Measurements from ENCODE around the gene LRMDA.

LRMDA gene

GRCh38 chr10:76318211-76318610 lies 886.8 kb downstream of the LRMDA start:
- ChIA-PET CTCF (no interaction called here), POLR2A (no interaction called here)
- no peak for DNase-seq (ENCODE audit: extremely low spot score)
- no peak for TF ChIP-seq CTCF (IDR thresholded peaks at IDR 0.05; ENCODE audit: control extremely low read depth, extremely low read depth, low read depth, missing control alignments)

- POLR2A ChIA-PET = no interaction called here
- DNase-seq (ENCODE audit: extremely low spot score) = no peak
- CTCF ChIA-PET = no interaction called here
- TF ChIP-seq CTCF (IDR thresholded peaks at IDR 0.05; ENCODE audit: control extremely low read depth, extremely low read depth, low read depth, missing control alignments) = no peak
These were observed 888.2 kb downstream of the LRMDA start for GRCh38 chr10:76319661-76320060.

GRCh38 chr10:76324283-76324682 lies 892.9 kb downstream of the LRMDA start:
- TF ChIP-seq CTCF (IDR thresholded peaks at IDR 0.05; ENCODE audit: control extremely low read depth, extremely low read depth, low read depth, missing control alignments) = no peak
- CTCF ChIA-PET = interaction anchor here (1.8 kb wide), 1 partner anchor 10 kb away, joined by 5 read pairs; no protein-coding TSS in a partner anchor

GRCh38 chr10:76327441-76327840 lies 896.0 kb downstream of the LRMDA start:
- CTCF ChIA-PET = no interaction called here
- TF ChIP-seq CTCF (IDR thresholded peaks at IDR 0.05; ENCODE audit: control extremely low read depth, extremely low read depth, low read depth, missing control alignments) = no peak
- POLR2A ChIA-PET = no interaction called here
- no peak for DNase-seq (ENCODE audit: extremely low spot score)

More at GRCh38 chr10:76324283-76324682, 892.9 kb downstream of the LRMDA start:
- POLR2A ChIA-PET = no interaction called here
- no peak for DNase-seq (ENCODE audit: extremely low spot score)

- no peak for TF ChIP-seq CTCF (IDR thresholded peaks at IDR 0.05; ENCODE audit: control extremely low read depth, extremely low read depth, low read depth, missing control alignments)
- ChIA-PET POLR2A (no interaction called here), CTCF (no interaction called here)
- no peak for DNase-seq (ENCODE audit: extremely low spot score)
These were observed 896.9 kb downstream of the LRMDA start for GRCh38 chr10:76328348-76328747.

- DNase-seq (ENCODE audit: extremely low spot score) = no peak
- CTCF ChIA-PET = no interaction called here
- no peak for TF ChIP-seq CTCF (IDR thresholded peaks at IDR 0.05; ENCODE audit: control extremely low read depth, extremely low read depth, low read depth, missing control alignments)
- POLR2A ChIA-PET = no interaction called here
These were observed 898.6 kb downstream of the LRMDA start for GRCh38 chr10:76329891-76330575.

All from GM10248 (cell line).